Endodermal cell (in vitro differentiated cells): ENCODE measurements around the gene MYRF. TPM values are rescaled to one million over a fixed set of nuclear protein-coding genes. Genes with fewer than 3 reads are reported as not detected.

ENCODE experiments used
- DNase-seq: peaks from one replicate; pipeline ENCODE4 v3.0.0-alpha.2; 2017
- H3K27ac ChIP-seq: 2 replicates; pipeline ENCODE4 v1.5.1; 2013; ENCODE audit warnings: mild to moderate bottlenecking, low read depth, low read length, moderate library complexity
- H3K27me3 ChIP-seq: 2 replicates; pipeline ENCODE4 v1.6.1; 2013; ENCODE audit warnings: mild to moderate bottlenecking, low read length, moderate library complexity; ENCODE audit not compliant: insufficient read depth, control insufficient read depth, poor library complexity, severe bottlenecking
- H3K36me3 ChIP-seq: 2 replicates; pipeline ENCODE4 v1.7.0; 2013; ENCODE audit warnings: mild to moderate bottlenecking, low read length, moderate library complexity; ENCODE audit not compliant: control insufficient read depth, insufficient read depth
- H3K4me1 ChIP-seq: one replicate; pipeline ENCODE4 v1.7.0; 2013; ENCODE audit warnings: low read length; ENCODE audit not compliant: control insufficient read depth, insufficient read depth
- H3K4me3 ChIP-seq: 2 replicates; pipeline ENCODE4 v1.5.1; 2013; ENCODE audit warnings: mild to moderate bottlenecking, low read length, moderate library complexity
- H3K9ac ChIP-seq: 2 replicates; pipeline ENCODE4 v1.6.1; 2013; ENCODE audit warnings: mild to moderate bottlenecking, low read length, moderate library complexity; ENCODE audit not compliant: poor library complexity, severe bottlenecking; ENCODE audit errors: extremely low read depth
- H3K9me3 ChIP-seq: 2 replicates; pipeline ENCODE4 v1.6.1; 2013; ENCODE audit warnings: mild to moderate bottlenecking, low read length, moderate library complexity; ENCODE audit not compliant: control insufficient read depth
- H3K27ac Mint-ChIP-seq: 2 replicates; pipeline ENCODE4 v1.8.0; 2020; ENCODE audit warnings: mixed read lengths
- H3K27me3 Mint-ChIP-seq: 2 replicates; pipeline ENCODE4 v1.8.0; 2021; ENCODE audit warnings: mild to moderate bottlenecking, mixed read lengths; ENCODE audit not compliant: insufficient read depth
- H3K36me3 Mint-ChIP-seq: 2 replicates; pipeline ENCODE4 v1.8.0; 2020; ENCODE audit warnings: low read depth, mixed read lengths
- H3K4me1 Mint-ChIP-seq: 2 replicates; pipeline ENCODE4 v1.8.0; 2020; ENCODE audit warnings: mixed read lengths
- H3K4me3 Mint-ChIP-seq: 2 replicates; pipeline ENCODE4 v1.8.0; 2020; ENCODE audit warnings: mild to moderate bottlenecking, moderate library complexity, mixed read lengths
- H3K9me3 Mint-ChIP-seq: 2 replicates; pipeline ENCODE4 v1.8.0; 2020; ENCODE audit warnings: mild to moderate bottlenecking, mixed read lengths
- CTCF ChIP-seq: fragments of 200-600 bp; sonication (generic); conservative IDR thresholded peaks from 2 replicates; pipeline ENCODE4 v1.5.0; 2021; ENCODE audit warnings: antibody characterized with exemption, mild to moderate bottlenecking
- WGBS, 2 experiments: methylation state at CpG; one replicate each; pipeline versions ENCODE4 v1.1.5 to v1.1.7; 2013; ENCODE audit warnings: missing lambda C conversion rate in 2 of 2, mixed read lengths in 1 of 2; ENCODE audit not compliant: insufficient coverage in 1 of 2, insufficient read length in 1 of 2; 5-methylcytosine and 5-hydroxymethylcytosine counted together
- total RNA-seq, 2 donors: library from RNA; stranded (reverse); fragmentation: NEBNext Ultra II Directional in 1 of 2; extraction: Animal tissue kit (Norgen Biotek cat#: 25700) in 1 of 2; gene quantifications; 2 replicates in 1 of 2; 3 replicates in 1 of 2; pipeline ENCODE4 v1.2.1, GENCODE V29; 2021

Gene MYRF
- total RNA-seq, 2 donors from 2014 or later = 30.3 to 61.7 TPM

GRCh38 chr11:61753672-61754071 is 1.2 kb downstream of the MYRF start:
- Histone ChIP-seq H3K9ac (peak overlapping the region; percentile 32), H3K4me3 (peak overlapping the region; percentile 84), H3K9me3 (no peaks in the 10 kb centered on the region), H3K27me3 (no peaks in the 10 kb centered on the region), H3K27ac (no peak overlapping the region), H3K36me3 (no peaks in the 10 kb centered on the region), H3K4me1 (peaks cover 45% of the 10 kb centered on the region)
- no peak for TF ChIP-seq CTCF
- peak overlapping the region; percentile 70 for H3K4me3 Mint-ChIP-seq
- H3K9me3 Mint-ChIP-seq = no peaks in the 10 kb centered on the region
- H3K4me1 Mint-ChIP-seq = peaks cover 43% of the 10 kb centered on the region
- no peak for DNase-seq
- H3K27ac Mint-ChIP-seq = peak overlapping the region; percentile 13
- H3K36me3 Mint-ChIP-seq = no peaks in the 10 kb centered on the region
- H3K27me3 Mint-ChIP-seq = peaks cover 27% of the 10 kb centered on the region
- 93 to 100% methylated on average over 2 to 4 of the region's 5 CpGs for WGBS, 2 experiments

GRCh38 chr11:61754534-61755482 is 2.4 kb downstream of the MYRF start:
- Mint-ChIP-seq H3K36me3 (no peaks in the 10 kb centered on the region), H3K27ac (peak overlapping the region; percentile 85), H3K9me3 (no peaks in the 10 kb centered on the region), H3K4me1 (peaks cover 35% of the 10 kb centered on the region), H3K4me3 (peak overlapping the region; percentile 70), H3K27me3 (peaks cover 27% of the 10 kb centered on the region)
- Histone ChIP-seq H3K9ac (peak overlapping the region; percentile 34), H3K27ac (no peak overlapping the region), H3K4me3 (peak overlapping the region; percentile 84), H3K4me1 (peaks cover 42% of the 10 kb centered on the region), H3K9me3 (no peaks in the 10 kb centered on the region), H3K36me3 (no peaks in the 10 kb centered on the region), H3K27me3 (no peaks in the 10 kb centered on the region)
- TF ChIP-seq CTCF = no peak
- DNase-seq = peak; percentile 76
- 80 to 89% methylated on average over 13 to 31 of the region's 31 CpGs for WGBS, 2 experiments

- TF ChIP-seq CTCF = no peak
- H3K4me1 Mint-ChIP-seq = peaks cover 35% of the 10 kb centered on the region
- no peaks in the 10 kb centered on the region for H3K36me3 Mint-ChIP-seq
Measured at GRCh38 chr11:61756147-61756451, 3.7 kb downstream of the MYRF start.

More at GRCh38 chr11:61756147-61756451, 3.7 kb downstream of the MYRF start:
- peaks cover 24% of the 10 kb centered on the region for H3K27me3 Mint-ChIP-seq
- H3K27me3 ChIP-seq = no peaks in the 10 kb centered on the region
- H3K27ac Mint-ChIP-seq = peak overlapping the region; percentile 71
- peaks cover 37% of the 10 kb centered on the region for H3K4me1 ChIP-seq
- no peaks in the 10 kb centered on the region for H3K9me3 Mint-ChIP-seq
- H3K9me3 ChIP-seq = no peaks in the 10 kb centered on the region
- no peak for DNase-seq
- WGBS, 2 experiments = 60 to 84% methylated on average over 1 to 4 of the region's 4 CpGs
- no peak overlapping the region for H3K4me3 ChIP-seq
- no peak overlapping the region for H3K9ac ChIP-seq
- no peak overlapping the region for H3K27ac ChIP-seq
- no peak overlapping the region for H3K4me3 Mint-ChIP-seq
- no peaks in the 10 kb centered on the region for H3K36me3 ChIP-seq
